Measurements from ENCODE around the gene GARIN3. TPM values are rescaled to one million over a fixed set of nuclear protein-coding genes. Genes with fewer than 3 reads are reported as not detected.

The GARIN3 gene
- total RNA-seq, 1 experiment from 2014 or later: not detected

DNA sequence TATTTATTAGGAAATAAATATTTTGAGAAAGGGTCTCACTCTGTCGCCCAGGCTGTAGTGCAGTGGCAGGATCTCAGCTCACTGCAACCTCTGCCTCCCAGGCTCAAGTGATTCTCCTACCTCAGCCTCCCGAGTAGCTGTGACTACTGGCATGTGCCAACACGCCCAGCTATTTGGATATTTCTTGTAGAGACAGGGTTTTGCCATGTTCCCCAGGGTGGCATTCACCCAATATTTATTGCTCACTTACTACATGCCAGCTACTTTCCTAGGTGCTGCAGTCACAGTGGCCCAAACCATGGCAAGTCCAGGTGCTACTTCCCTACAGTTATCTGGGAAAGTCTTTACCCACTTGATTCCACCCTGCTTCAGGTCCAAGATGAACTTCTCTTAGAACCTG is 15.1 kb downstream of the GARIN3 start:
- Histone ChIP-seq H3K14ac (ENCODE audit: insufficient read depth, low read length) (no peak overlapping the region), H3K23ac (ENCODE audit: insufficient read length, low read depth, low read length) (no peak overlapping the region), H3K4ac (ENCODE audit: low read depth, low read length) (no peak overlapping the region), H3K23me2 (ENCODE audit: insufficient read length, low read depth, low read length, poor library complexity, severe bottlenecking) (no peaks in the 10 kb centered on the region), H3K56ac (ENCODE audit: insufficient read length, low read depth, low read length) (no peak overlapping the region), H3K4me1 (ENCODE audit: insufficient read depth, low read length) (no peaks in the 10 kb centered on the region), H4K5ac (ENCODE audit: insufficient read length, low read depth, low read length) (no peak overlapping the region), H2BK20ac (ENCODE audit: low read depth, low read length, poor library complexity, severe bottlenecking) (no peak overlapping the region), H2BK12ac (ENCODE audit: insufficient read length, low read depth, low read length) (no peak overlapping the region), H3K4me2 (ENCODE audit: insufficient read depth, insufficient read length, low read length) (no peak overlapping the region), H3K9ac (ENCODE audit: extremely low read depth, insufficient read length, low read length) (no peak overlapping the region), H3T11ph (ENCODE audit: low read length) (no peak overlapping the region), H2BK15ac (ENCODE audit: low read depth, low read length) (no peak overlapping the region), H4K91ac (ENCODE audit: insufficient read length, low read depth, low read length) (no peak overlapping the region), H3K18ac (ENCODE audit: insufficient read length, low read depth, low read length) (no peak overlapping the region), H3K27ac (ENCODE audit: insufficient read length, low read depth, low read length) (no peak overlapping the region), H4K20me1 (ENCODE audit: control insufficient read depth, insufficient read depth, insufficient read length) (no peaks in the 10 kb centered on the region), H4K8ac (replicated peaks; ENCODE audit: insufficient read length, low read depth, low read length) (no peak overlapping the region), H3K79me2 (ENCODE audit: insufficient read depth, low read length) (no peaks in the 10 kb centered on the region), H3K27me3 (ENCODE audit: insufficient read depth, low read length) (no peaks in the 10 kb centered on the region), H2BK120ac (ENCODE audit: low read depth, low read length, poor library complexity, severe bottlenecking) (no peak overlapping the region), H2AFZ (ENCODE audit: low read length) (no peak overlapping the region), H3K9me3 (ENCODE audit: control insufficient read depth, low read depth, low read length) (no peaks in the 10 kb centered on the region), H3K79me1 (ENCODE audit: insufficient read depth, low read depth, low read length, poor library complexity, severe bottlenecking) (no peaks in the 10 kb centered on the region), H2BK5ac (ENCODE audit: insufficient read length, low read length) (no peak overlapping the region), H2AK5ac (ENCODE audit: insufficient read length, low read length) (no peak overlapping the region)
- no peaks in the 10 kb centered on the region for H3K9me3 Mint-ChIP-seq
- no CpG with 5 or more reads among the region's 3 CpGs for WGBS (ENCODE audit: extremely low coverage, insufficient read length, low lambda C conversion rate)
- TF ChIP-seq, protein P1, sequence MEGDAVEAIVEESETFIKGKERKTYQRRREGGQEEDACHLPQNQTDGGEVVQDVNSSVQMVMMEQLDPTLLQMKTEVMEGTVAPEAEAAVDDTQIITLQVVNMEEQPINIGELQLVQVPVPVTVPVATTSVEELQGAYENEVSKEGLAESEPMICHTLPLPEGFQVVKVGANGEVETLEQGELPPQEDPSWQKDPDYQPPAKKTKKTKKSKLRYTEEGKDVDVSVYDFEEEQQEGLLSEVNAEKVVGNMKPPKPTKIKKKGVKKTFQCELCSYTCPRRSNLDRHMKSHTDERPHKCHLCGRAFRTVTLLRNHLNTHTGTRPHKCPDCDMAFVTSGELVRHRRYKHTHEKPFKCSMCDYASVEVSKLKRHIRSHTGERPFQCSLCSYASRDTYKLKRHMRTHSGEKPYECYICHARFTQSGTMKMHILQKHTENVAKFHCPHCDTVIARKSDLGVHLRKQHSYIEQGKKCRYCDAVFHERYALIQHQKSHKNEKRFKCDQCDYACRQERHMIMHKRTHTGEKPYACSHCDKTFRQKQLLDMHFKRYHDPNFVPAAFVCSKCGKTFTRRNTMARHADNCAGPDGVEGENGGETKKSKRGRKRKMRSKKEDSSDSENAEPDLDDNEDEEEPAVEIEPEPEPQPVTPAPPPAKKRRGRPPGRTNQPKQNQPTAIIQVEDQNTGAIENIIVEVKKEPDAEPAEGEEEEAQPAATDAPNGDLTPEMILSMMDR (conservative IDR thresholded peaks at IDR 0.05): no peak
- no peak overlapping the region for H3K27ac Mint-ChIP-seq
- no peaks in the 10 kb centered on the region for H3K36me3 Mint-ChIP-seq (ENCODE audit: insufficient read depth in 1 of 3, low read depth in 3 of 3)
- H3K4me3 Mint-ChIP-seq: no peak overlapping the region
- H3K27me3 Mint-ChIP-seq (ENCODE audit: low read depth): no peaks in the 10 kb centered on the region
- no peak for DNase-seq
- no peaks in the 10 kb centered on the region for H3K4me1 Mint-ChIP-seq

All from H9 (cell line).